ENCODE data around the gene VASH2. TPM values are rescaled to one million over a fixed set of nuclear protein-coding genes. Genes with fewer than 3 reads are reported as not detected.
"Not testable (repeated sequence)": the region's sequence is repeated elsewhere in the genome, so short reads cannot be mapped to it uniquely, and the experiment has no call there.

Gene VASH2
- total RNA-seq, 4 donors from 2014 or later: 0.85 to 1.7 (median 1.1) TPM; not detected in 1

DNA sequence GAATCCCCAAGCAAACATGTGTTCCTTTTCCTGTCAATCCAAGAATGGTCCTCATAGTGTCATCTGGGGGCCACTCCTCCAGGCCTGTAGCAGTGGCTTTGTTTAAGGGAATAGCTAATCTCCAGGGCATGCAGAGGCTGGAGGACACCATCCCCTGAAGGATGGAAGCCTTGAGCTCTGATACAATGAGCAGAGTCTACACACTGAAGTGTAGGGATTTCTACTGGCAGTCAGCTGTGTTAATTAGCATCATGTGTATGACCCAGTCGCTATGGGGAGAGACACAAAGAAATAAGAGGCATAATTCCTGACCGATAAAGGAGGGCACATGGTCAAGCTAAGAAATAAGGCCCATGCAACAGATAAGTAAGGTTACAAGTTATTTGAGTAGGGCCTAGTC is 36.2 kb downstream of the VASH2 start:
- TF ChIP-seq POLR2A (IDR thresholded peaks at IDR 0.05): no peak
- TF ChIP-seq, protein P1, sequence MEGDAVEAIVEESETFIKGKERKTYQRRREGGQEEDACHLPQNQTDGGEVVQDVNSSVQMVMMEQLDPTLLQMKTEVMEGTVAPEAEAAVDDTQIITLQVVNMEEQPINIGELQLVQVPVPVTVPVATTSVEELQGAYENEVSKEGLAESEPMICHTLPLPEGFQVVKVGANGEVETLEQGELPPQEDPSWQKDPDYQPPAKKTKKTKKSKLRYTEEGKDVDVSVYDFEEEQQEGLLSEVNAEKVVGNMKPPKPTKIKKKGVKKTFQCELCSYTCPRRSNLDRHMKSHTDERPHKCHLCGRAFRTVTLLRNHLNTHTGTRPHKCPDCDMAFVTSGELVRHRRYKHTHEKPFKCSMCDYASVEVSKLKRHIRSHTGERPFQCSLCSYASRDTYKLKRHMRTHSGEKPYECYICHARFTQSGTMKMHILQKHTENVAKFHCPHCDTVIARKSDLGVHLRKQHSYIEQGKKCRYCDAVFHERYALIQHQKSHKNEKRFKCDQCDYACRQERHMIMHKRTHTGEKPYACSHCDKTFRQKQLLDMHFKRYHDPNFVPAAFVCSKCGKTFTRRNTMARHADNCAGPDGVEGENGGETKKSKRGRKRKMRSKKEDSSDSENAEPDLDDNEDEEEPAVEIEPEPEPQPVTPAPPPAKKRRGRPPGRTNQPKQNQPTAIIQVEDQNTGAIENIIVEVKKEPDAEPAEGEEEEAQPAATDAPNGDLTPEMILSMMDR (IDR thresholded peaks at IDR 0.05): no peak
- Histone ChIP-seq H3K4me3 (no peak overlapping the region), H3K36me3 (no peaks in the 10 kb centered on the region), H3K27me3 (no peaks in the 10 kb centered on the region), H3K4me1 (peaks cover 0 to 10% (median 0%) of the 10 kb centered on the region in 4 donors), H3K27ac (no peak overlapping the region), H3K9me3 (no peaks in the 10 kb centered on the region)
- DNase-seq: no peak

DNA sequence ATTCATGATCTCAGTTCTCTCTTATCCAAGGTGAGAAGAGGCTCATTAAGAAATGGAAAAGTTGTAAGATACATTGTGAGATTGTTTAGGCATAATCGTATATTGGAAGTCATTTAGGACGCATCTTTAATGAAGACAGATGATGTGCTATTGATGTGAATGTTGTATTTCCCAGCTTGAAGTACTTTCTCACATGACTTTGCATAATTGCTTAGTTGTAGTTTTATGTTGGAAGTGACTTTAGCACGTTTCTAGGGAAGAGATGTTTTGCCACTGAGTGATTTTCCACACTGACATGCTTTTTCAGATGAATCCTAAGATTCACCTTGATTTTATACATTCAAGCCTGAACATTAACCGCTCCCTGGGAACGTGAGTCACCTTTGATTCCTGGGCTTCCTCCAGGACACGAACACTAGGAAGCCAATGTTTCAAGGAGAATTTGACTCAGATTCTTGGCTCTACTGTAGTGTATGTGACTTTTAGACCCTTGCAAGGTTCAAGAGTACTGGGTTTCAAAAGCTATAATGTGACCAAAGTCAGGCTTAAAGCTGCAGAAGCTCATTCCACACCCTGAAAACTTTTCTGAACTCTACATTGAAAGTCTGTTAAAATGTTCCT is 37.5 kb downstream of the VASH2 start:
- no peaks in the 10 kb centered on the region for H3K9me3 ChIP-seq
- no peak overlapping the region for H3K4me3 ChIP-seq
- H3K27me3 ChIP-seq: no peaks in the 10 kb centered on the region
- DNase-seq: no peak
- peaks cover 0 to 8% (median 0%) of the 10 kb centered on the region in 4 donors for H3K4me1 ChIP-seq
- H3K27ac ChIP-seq: no peak overlapping the region
- TF ChIP-seq, protein P1 (IDR thresholded peaks at IDR 0.05): no peak
- TF ChIP-seq POLR2A (IDR thresholded peaks at IDR 0.05): no peak
- no peaks in the 10 kb centered on the region for H3K36me3 ChIP-seq

DNA sequence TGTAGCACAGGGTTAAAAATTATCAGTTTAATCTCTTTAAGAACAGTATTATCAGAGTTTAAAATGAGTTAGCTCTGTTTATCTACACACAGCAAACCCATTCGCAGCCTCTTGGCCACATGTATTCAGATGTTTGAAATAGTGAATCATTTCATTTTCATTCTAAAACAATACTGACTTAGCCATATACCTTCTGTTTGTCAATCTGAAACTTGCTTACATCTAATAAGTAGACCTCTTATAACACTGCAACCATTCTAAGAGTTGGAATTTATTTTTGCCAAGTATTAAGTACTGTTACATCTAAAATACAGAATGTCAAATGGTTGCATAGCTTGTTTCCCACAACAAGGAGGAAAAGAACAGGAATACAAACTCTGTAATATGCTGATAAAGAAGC is 39.9 kb downstream of the VASH2 start:
- no peak for TF ChIP-seq POLR2A (IDR thresholded peaks at IDR 0.05)
- TF ChIP-seq, protein P1 (IDR thresholded peaks at IDR 0.05): no peak
- DNase-seq: no peak
- Histone ChIP-seq H3K4me3 (no peak overlapping the region), H3K36me3 (peaks cover 0 to 13% (median 0%) of the 10 kb centered on the region in 3 donors), H3K27me3 (no peaks in the 10 kb centered on the region), H3K4me1 (peaks cover 0 to 8% (median 0%) of the 10 kb centered on the region in 4 donors), H3K9me3 (no peaks in the 10 kb centered on the region), H3K27ac (no peak overlapping the region)

DNA sequence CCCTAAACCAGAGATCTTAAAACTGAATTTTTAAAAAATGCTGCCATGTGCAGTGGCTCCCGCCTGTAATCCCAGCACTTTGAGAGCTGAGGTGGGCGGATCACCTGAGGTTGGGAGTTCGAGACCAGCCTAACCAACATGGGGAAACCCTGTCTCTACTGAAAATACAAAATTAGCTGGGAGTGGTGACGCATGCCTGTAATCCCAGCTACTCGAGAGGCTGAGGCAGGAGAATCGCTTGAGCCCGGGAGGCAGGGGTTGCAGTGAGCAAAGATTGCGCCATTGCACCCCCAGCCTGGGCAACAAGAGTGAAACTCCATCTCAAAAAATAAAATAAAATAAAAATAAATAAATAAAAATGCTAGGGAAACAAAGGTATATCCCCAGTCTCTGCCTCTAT is 43.6 kb downstream of the VASH2 start:
- H3K4me3 ChIP-seq, H3K27me3 ChIP-seq: not testable (repeated sequence)
- peaks cover 0 to 25% (median 0%) of the 10 kb centered on the region in 3 donors for H3K36me3 ChIP-seq

DNA sequence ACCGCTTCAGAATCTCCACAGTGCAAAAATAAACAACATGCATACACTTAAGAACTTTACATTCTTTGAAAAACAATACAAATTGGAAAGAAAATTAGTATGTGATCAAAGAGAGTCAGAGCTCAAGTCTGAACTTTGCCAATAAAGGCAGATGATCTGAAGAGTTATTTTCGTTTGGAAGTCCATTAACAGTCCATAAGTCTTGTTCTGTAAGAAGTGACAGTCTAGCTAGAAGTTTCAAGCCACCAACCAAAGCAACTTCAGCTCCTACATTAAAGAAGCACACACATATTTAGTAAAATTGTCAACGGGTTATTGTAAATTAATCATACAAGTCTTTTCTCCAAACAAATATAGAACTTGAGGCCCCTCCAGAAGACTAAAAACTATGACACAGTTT is 44.6 kb downstream of the VASH2 start:
- H3K36me3 ChIP-seq: peaks cover 0 to 26% (median 0%) of the 10 kb centered on the region in 3 donors
- H3K4me1 ChIP-seq: no peaks in the 10 kb centered on the region
- H3K27ac ChIP-seq: no peak overlapping the region
- no peaks in the 10 kb centered on the region for H3K27me3 ChIP-seq
- no peak overlapping the region for H3K4me3 ChIP-seq
- no peaks in the 10 kb centered on the region for H3K9me3 ChIP-seq
- TF ChIP-seq, protein P1 (IDR thresholded peaks at IDR 0.05): no peak
- TF ChIP-seq POLR2A (IDR thresholded peaks at IDR 0.05): no peak
- DNase-seq: no peak

More for the DNA sequence above, 43.6 kb downstream of the VASH2 start:
- H3K27ac ChIP-seq, H3K9me3 ChIP-seq, DNase-seq, H3K4me1 ChIP-seq: not testable (repeated sequence)

DNA sequence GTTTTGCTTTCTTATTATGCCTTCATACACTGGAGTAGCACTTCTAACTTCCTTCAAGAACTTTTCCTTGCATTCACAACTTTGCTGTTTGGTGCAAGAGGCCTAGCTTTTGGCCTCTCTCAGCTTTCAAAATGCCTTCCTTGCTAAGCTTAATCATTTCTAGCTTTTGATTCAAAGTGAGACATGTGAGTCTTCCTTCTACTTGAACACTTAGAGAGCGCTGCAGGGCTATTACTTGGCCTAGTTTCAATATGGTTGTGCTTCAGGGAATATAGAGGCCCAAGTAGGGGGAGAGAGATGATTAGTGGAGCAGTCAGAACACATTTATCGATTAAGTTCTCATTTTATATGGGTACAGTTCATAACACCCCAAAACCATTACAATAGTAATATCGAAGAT is 52.9 kb downstream of the VASH2 start:
- DNase-seq: no peak
- H3K27me3 ChIP-seq: no peaks in the 10 kb centered on the region
- TF ChIP-seq, protein P1 (IDR thresholded peaks at IDR 0.05): no peak
- TF ChIP-seq POLR2A (IDR thresholded peaks at IDR 0.05): no peak

More for the DNA sequence above, 52.9 kb downstream of the VASH2 start:
- H3K36me3 ChIP-seq: peaks cover 0 to 53% (median 0%) of the 10 kb centered on the region in 3 donors
- H3K27ac ChIP-seq: no peak overlapping the region
- no peak overlapping the region for H3K4me3 ChIP-seq
- H3K4me1 ChIP-seq: no peaks in the 10 kb centered on the region
- H3K9me3 ChIP-seq: no peaks in the 10 kb centered on the region

All from Peyer's patch (tissue), 4 donors.